KMS-11 (cell line): Measurements from ENCODE around the gene SLC7A14.

ENCODE experiments used
- H2AFZ ChIP-seq: fragments of 200-600 bp; sonication (generic); 2 replicates; pipeline ENCODE4 v1.6.1; 2016; ENCODE audit warnings: antibody characterized with exemption, mixed run types, low read depth
- H3K27ac ChIP-seq: fragments of 200-600 bp; sonication (generic); 2 replicates; pipeline ENCODE4 v1.6.1; 2016; ENCODE audit warnings: mild to moderate bottlenecking, mixed run types
- H3K27me3 ChIP-seq: fragments of 200-600 bp; sonication (generic); 2 replicates; pipeline ENCODE4 v1.6.1; 2017; ENCODE audit warnings: mild to moderate bottlenecking, low read depth, mixed run types, moderate library complexity; ENCODE audit not compliant: insufficient read depth
- H3K36me3 ChIP-seq: fragments of 200-600 bp; sonication (generic); 2 replicates; pipeline ENCODE4 v1.6.1; 2017; ENCODE audit warnings: mild to moderate bottlenecking, mixed run types; ENCODE audit not compliant: insufficient read depth
- H3K4me1 ChIP-seq: fragments of 200-600 bp; sonication (generic); 2 replicates; pipeline ENCODE4 v1.6.1; 2016; ENCODE audit warnings: mild to moderate bottlenecking, low read depth, mixed run types; ENCODE audit not compliant: poor library complexity, severe bottlenecking
- H3K4me2 ChIP-seq: fragments of 200-600 bp; sonication (generic); 2 replicates; pipeline ENCODE4 v1.7.0; 2016; ENCODE audit warnings: mild to moderate bottlenecking, mixed run types
- H3K4me3 ChIP-seq: fragments of 200-600 bp; sonication (generic); IDR thresholded peaks from 2 replicates; pipeline ENCODE4 v1.6.1; 2017; ENCODE audit warnings: low read depth, low read length, mixed read lengths; ENCODE audit not compliant: insufficient read depth
- H3K79me2 ChIP-seq: fragments of 200-600 bp; sonication (generic); 2 replicates; pipeline ENCODE4 v1.6.1; 2016; ENCODE audit warnings: low read depth, mixed run types; ENCODE audit not compliant: insufficient read depth
- H3K9ac ChIP-seq: fragments of 200-600 bp; sonication (generic); 2 replicates; pipeline ENCODE4 v1.6.1; 2016; ENCODE audit warnings: mild to moderate bottlenecking, mixed run types
- H4K20me1 ChIP-seq: fragments of 200-600 bp; sonication (generic); 2 replicates; pipeline ENCODE4 v1.6.1; 2016; ENCODE audit warnings: mild to moderate bottlenecking, mixed run types; ENCODE audit not compliant: insufficient read depth
- CTCF ChIP-seq: fragments of 200-600 bp; sonication (generic); conservative IDR thresholded peaks from 2 replicates; pipeline ENCODE4 v1.6.1; 2017; ENCODE audit warnings: low read depth, mild to moderate bottlenecking, antibody characterized with exemption, low read length, moderate library complexity, mixed read lengths

SLC7A14 gene

GRCh38 chr3:170508291-170508690 is 77.6 kb downstream of the SLC7A14 start:
- Histone ChIP-seq H3K9ac (no peak overlapping the region), H4K20me1 (no peaks in the 10 kb centered on the region), H3K4me1 (no peaks in the 10 kb centered on the region), H2AFZ (no peak overlapping the region), H3K27ac (no peak overlapping the region), H3K4me3 (no peak overlapping the region), H3K27me3 (no peaks in the 10 kb centered on the region), H3K36me3 (no peaks in the 10 kb centered on the region), H3K79me2 (no peaks in the 10 kb centered on the region), H3K4me2 (no peak overlapping the region)
- TF ChIP-seq CTCF = no peak

GRCh38 chr3:170507063-170507462 is 78.8 kb downstream of the SLC7A14 start:
- Histone ChIP-seq H3K4me3 (no peak overlapping the region), H3K79me2 (no peaks in the 10 kb centered on the region), H3K9ac (no peak overlapping the region), H4K20me1 (no peaks in the 10 kb centered on the region), H3K4me1 (no peaks in the 10 kb centered on the region), H3K36me3 (no peaks in the 10 kb centered on the region), H2AFZ (no peak overlapping the region), H3K27me3 (no peaks in the 10 kb centered on the region), H3K27ac (no peak overlapping the region), H3K4me2 (no peak overlapping the region)
- TF ChIP-seq CTCF = no peak

- TF ChIP-seq CTCF = no peak
- H2AFZ ChIP-seq = no peak overlapping the region
These were observed 79.3 kb downstream of the SLC7A14 start for GRCh38 chr3:170506556-170506955.

GRCh38 chr3:170502297-170502696 is 83.6 kb downstream of the SLC7A14 start:
- H3K4me2 ChIP-seq = no peak overlapping the region
- H3K4me3 ChIP-seq = no peak overlapping the region
- H2AFZ ChIP-seq = no peak overlapping the region
- H3K27ac ChIP-seq = no peak overlapping the region
- no peaks in the 10 kb centered on the region for H3K27me3 ChIP-seq
- no peaks in the 10 kb centered on the region for H3K4me1 ChIP-seq
- no peak for TF ChIP-seq CTCF
- no peaks in the 10 kb centered on the region for H3K79me2 ChIP-seq
- no peak overlapping the region for H3K9ac ChIP-seq
- no peaks in the 10 kb centered on the region for H4K20me1 ChIP-seq
- no peaks in the 10 kb centered on the region for H3K36me3 ChIP-seq

More at GRCh38 chr3:170506556-170506955, 79.3 kb downstream of the SLC7A14 start:
- Histone ChIP-seq H3K27ac (no peak overlapping the region), H3K27me3 (no peaks in the 10 kb centered on the region), H3K36me3 (no peaks in the 10 kb centered on the region), H3K4me3 (no peak overlapping the region), H3K4me2 (no peak overlapping the region), H3K9ac (no peak overlapping the region), H4K20me1 (no peaks in the 10 kb centered on the region), H3K79me2 (no peaks in the 10 kb centered on the region), H3K4me1 (no peaks in the 10 kb centered on the region)
